ENCODE measurements around the gene TUBB4B. TPM values are rescaled to one million over a fixed set of nuclear protein-coding genes. Genes with fewer than 3 reads are reported as not detected.

TUBB4B gene
- total RNA-seq, 3 donors from 2014 or later = 286 to 379 (median 332) TPM

GRCh38 chr9:137266162-137266527, 25.1 kb downstream of the TUBB4B start:
- Histone ChIP-seq H3K9me3 (no peaks in the 10 kb centered on the region), H3K4me3 (no peak overlapping the region), H3K36me3 (ENCODE audit: low read depth) (peaks cover 3% of the 10 kb centered on the region), H3K4me1 (ENCODE audit: low read depth) (peaks cover 22% of the 10 kb centered on the region)
- peak in 1 of 3 donors; percentile 53 for DNase-seq
- intact Hi-C loops (cut with DNase I, micrococcal nuclease) = no loop called here
- no peak for TF ChIP-seq CTCF (IDR thresholded peaks at IDR 0.05)
- ATAC-seq = no peak

GRCh38 chr9:137266585-137267453, 25.7 kb downstream of the TUBB4B start:
- H3K4me1 ChIP-seq (ENCODE audit: low read depth) = peaks cover 22% of the 10 kb centered on the region
- intact Hi-C loops (cut with DNase I, micrococcal nuclease) = no loop called here
- no peak overlapping the region for H3K4me3 ChIP-seq
- TF ChIP-seq CTCF (IDR thresholded peaks at IDR 0.05) = no peak
- ATAC-seq = no peak
- peaks cover 3% of the 10 kb centered on the region for H3K36me3 ChIP-seq (ENCODE audit: low read depth)
- DNase-seq = peak in 1 of 3 donors; percentile 57
- H3K9me3 ChIP-seq = no peaks in the 10 kb centered on the region

- no peak for ATAC-seq
- no peak overlapping the region for H3K4me3 ChIP-seq
- peaks cover 22% of the 10 kb centered on the region for H3K4me1 ChIP-seq (ENCODE audit: low read depth)
- no peaks in the 10 kb centered on the region for H3K9me3 ChIP-seq
- DNase-seq = peak in 1 of 3 donors; percentile 51
- peaks cover 3% of the 10 kb centered on the region for H3K36me3 ChIP-seq (ENCODE audit: low read depth)
- intact Hi-C loops (cut with DNase I, micrococcal nuclease) = no loop called here
- TF ChIP-seq CTCF (IDR thresholded peaks at IDR 0.05) = no peak
Observed at GRCh38 chr9:137267933-137268355, 26.9 kb downstream of the TUBB4B start.

GRCh38 chr9:137268538-137269201, 27.6 kb downstream of the TUBB4B start:
- Histone ChIP-seq H3K4me1 (ENCODE audit: low read depth) (peaks cover 22% of the 10 kb centered on the region), H3K4me3 (no peak overlapping the region), H3K9me3 (no peaks in the 10 kb centered on the region), H3K36me3 (ENCODE audit: low read depth) (peaks cover 3% of the 10 kb centered on the region)
- TF ChIP-seq CTCF (IDR thresholded peaks at IDR 0.05) = no peak
- no peak for DNase-seq
- intact Hi-C loops (cut with DNase I, micrococcal nuclease) = no loop called here
- no peak for ATAC-seq

GRCh38 chr9:137269231-137269772, 28.2 kb downstream of the TUBB4B start:
- peaks cover 3% of the 10 kb centered on the region for H3K36me3 ChIP-seq (ENCODE audit: low read depth)
- peaks cover 29% of the 10 kb centered on the region for H3K4me1 ChIP-seq (ENCODE audit: low read depth)
- intact Hi-C loops (cut with DNase I, micrococcal nuclease) = no loop called here
- H3K4me3 ChIP-seq = no peak overlapping the region
- TF ChIP-seq CTCF (IDR thresholded peaks at IDR 0.05) = no peak
- H3K9me3 ChIP-seq = no peaks in the 10 kb centered on the region
- peak; percentile 71 to 80 (median 78) for DNase-seq
- peak; percentile 84 for ATAC-seq
